Osteoblast (primary cell): ENCODE results near the gene HCN2. TPM values are rescaled to one million over a fixed set of nuclear protein-coding genes. Genes with fewer than 3 reads are reported as not detected.

ENCODE experiments used
- DNase-seq: peaks from one replicate; pipeline ENCODE4 v3.0.0; 2011; ENCODE audit warnings: low spot score, mixed read lengths; ENCODE audit not compliant: insufficient read length; ENCODE audit errors: missing footprints
- H2AFZ ChIP-seq: 2 replicates; pipeline ENCODE4 v1.6.0; 2011; ENCODE audit warnings: mild to moderate bottlenecking, low read length
- H3K27ac ChIP-seq: 2 replicates; pipeline ENCODE4 v1.5.1; 2011; ENCODE audit warnings: mild to moderate bottlenecking, low read depth, low read length, moderate library complexity
- H3K27me3 ChIP-seq: 2 replicates; pipeline ENCODE4 v1.6.0; 2012; ENCODE audit warnings: mild to moderate bottlenecking, control low read depth, inconsistent platforms, low read length, moderate library complexity; ENCODE audit not compliant: insufficient read depth
- H3K36me3 ChIP-seq: 2 replicates; pipeline ENCODE4 v1.5.1; 2011; ENCODE audit warnings: mild to moderate bottlenecking, low read length, control low read depth, moderate library complexity; ENCODE audit not compliant: insufficient read depth
- H3K4me1 ChIP-seq: 2 replicates; pipeline ENCODE4 v1.5.1; 2011; ENCODE audit warnings: mild to moderate bottlenecking, low read length, control low read depth, moderate library complexity; ENCODE audit not compliant: insufficient read depth
- H3K4me2 ChIP-seq: 2 replicates; pipeline ENCODE4 v1.6.0; 2011; ENCODE audit warnings: mild to moderate bottlenecking, low read length; ENCODE audit not compliant: insufficient read depth
- H3K4me3 ChIP-seq: fragments of 200-600 bp; sonication (generic); 3 replicates; pipeline ENCODE4 v1.5.1; 2012; ENCODE audit warnings: mild to moderate bottlenecking, low read length, inconsistent platforms; ENCODE audit not compliant: insufficient read depth
- H3K79me2 ChIP-seq: 2 replicates; pipeline ENCODE4 v1.6.0; 2012; ENCODE audit warnings: mild to moderate bottlenecking, low read length, control low read depth, inconsistent platforms; ENCODE audit not compliant: insufficient read depth
- H3K9me3 ChIP-seq: 2 replicates; pipeline ENCODE4 v1.5.1; 2011; ENCODE audit warnings: low read depth, low read length, control low read depth
- H4K20me1 ChIP-seq: 2 replicates; pipeline ENCODE4 v1.6.0; 2012; ENCODE audit warnings: mild to moderate bottlenecking, low read length, control low read depth; ENCODE audit not compliant: insufficient read depth
- CTCF ChIP-seq: IDR thresholded peaks from 2 replicates; pipeline ENCODE4 v1.5.1; 2011; ENCODE audit warnings: mild to moderate bottlenecking, low read depth, low read length, moderate library complexity; ENCODE audit errors: extremely low read depth
- total RNA-seq: library from RNA; depleted of rRNA; stranded (reverse); fragments of >200 nt; gene quantifications from 2 replicates; pipeline ENCODE4 v1.2.3, GENCODE V29; 2012

The HCN2 gene
- total RNA-seq, 1 donor, result 1.4 TPM

GRCh38 chr19:655691-656090 is 66.0 kb downstream of the HCN2 start:
- H3K36me3 ChIP-seq, result peaks cover 5% of the 10 kb centered on the region
- no peak for DNase-seq
- H4K20me1 ChIP-seq, result peaks cover 59% of the 10 kb centered on the region

GRCh38 chr19:656751-657559 is 67.3 kb downstream of the HCN2 start:
- no peaks in the 10 kb centered on the region for H3K9me3 ChIP-seq
- peaks cover 70% of the 10 kb centered on the region for H4K20me1 ChIP-seq
- H3K4me1 ChIP-seq, result peaks cover 14% of the 10 kb centered on the region
- no peak for DNase-seq
- no peaks in the 10 kb centered on the region for H3K27me3 ChIP-seq
- no peak overlapping the region for H3K4me3 ChIP-seq
- H3K79me2 ChIP-seq, result peaks cover 99% of the 10 kb centered on the region
- peaks cover 5% of the 10 kb centered on the region for H3K36me3 ChIP-seq
- H2AFZ ChIP-seq, result no peak overlapping the region
- no peak overlapping the region for H3K27ac ChIP-seq
- TF ChIP-seq CTCF, result no peak
- H3K4me2 ChIP-seq, result no peak overlapping the region

More at GRCh38 chr19:655691-656090, 66.0 kb downstream of the HCN2 start:
- H3K27me3 ChIP-seq, result no peaks in the 10 kb centered on the region
- H3K4me3 ChIP-seq, result no peak overlapping the region
- peaks cover 98% of the 10 kb centered on the region for H3K79me2 ChIP-seq
- H3K4me1 ChIP-seq, result peaks cover 1% of the 10 kb centered on the region
- no peak overlapping the region for H3K4me2 ChIP-seq
- no peak overlapping the region for H3K27ac ChIP-seq
- H2AFZ ChIP-seq, result no peak overlapping the region
- no peak for TF ChIP-seq CTCF
- no peaks in the 10 kb centered on the region for H3K9me3 ChIP-seq

- H3K4me1 ChIP-seq, result peaks cover 14% of the 10 kb centered on the region
- no peak for TF ChIP-seq CTCF
- H3K79me2 ChIP-seq, result peaks cover 99% of the 10 kb centered on the region
- H3K4me2 ChIP-seq, result no peak overlapping the region
- H3K9me3 ChIP-seq, result no peaks in the 10 kb centered on the region
- H3K27ac ChIP-seq, result no peak overlapping the region
- no peak overlapping the region for H2AFZ ChIP-seq
- DNase-seq, result no peak
- no peaks in the 10 kb centered on the region for H3K27me3 ChIP-seq
- H4K20me1 ChIP-seq, result peaks cover 66% of the 10 kb centered on the region
- H3K36me3 ChIP-seq, result peaks cover 5% of the 10 kb centered on the region
- H3K4me3 ChIP-seq, result no peak overlapping the region
These were observed 67.9 kb downstream of the HCN2 start for GRCh38 chr19:657611-658010.

GRCh38 chr19:658059-658839 is 68.6 kb downstream of the HCN2 start:
- TF ChIP-seq CTCF, result no peak
- Histone ChIP-seq H4K20me1 (peaks cover 60% of the 10 kb centered on the region), H3K27ac (no peak overlapping the region), H3K27me3 (no peaks in the 10 kb centered on the region), H3K4me3 (no peak overlapping the region), H3K4me1 (peaks cover 14% of the 10 kb centered on the region), H3K79me2 (peaks cover 96% of the 10 kb centered on the region), H2AFZ (no peak overlapping the region), H3K9me3 (no peaks in the 10 kb centered on the region), H3K4me2 (no peak overlapping the region), H3K36me3 (peaks cover 5% of the 10 kb centered on the region)
- no peak for DNase-seq
